A549 treated with AZD9567 at 1 μM for 4 hours (cell line): Measurements from ENCODE around the gene CRYBG3. TPM values are rescaled to one million over a fixed set of nuclear protein-coding genes. Genes with fewer than 3 reads are reported as not detected.

Experiments used
- total RNA-seq: library from RNA; stranded (reverse); fragments of 200-300 nt; extraction: Qiagen RNA extraction; gene quantifications from 5 replicates; pipeline ENCODE4 v1.2.3, GENCODE V29; 2022; ENCODE audit not compliant: insufficient read depth

CRYBG3 gene
- 6.0 to 9.5 TPM (median 6.6 TPM) in 5 replicates for total RNA-seq

GRCh38 chr3:97821774-97822358, at the start of gene CRYBG3:
Gene CRYBG3, plus strand, starts transcription at chr3:97822011. Its CDS starts 196 bp downstream, at chr3:97822207.

GRCh38 chr3:97971679-97972567, 150.1 kb downstream of the CRYBG3 start, which contains the start of gene RIOX2:
Gene RIOX2, minus strand, starts transcription at chr3:97972431. Its CDS starts 4,838 bp downstream, at chr3:97967593.

Other genes with a start within 250 kb of the CRYBG3 start
- 4.7 to 6.6 TPM (median 5.7 TPM) in 5 replicates for gene ARL6, start 57.3 kb upstream of the CRYBG3 start, total RNA-seq
- 29.9 to 38.4 TPM (median 31.2 TPM) in 5 replicates for gene RIOX2, start 150.4 kb downstream of the CRYBG3 start, total RNA-seq
- gene GABRR3, start 213.3 kb downstream of the CRYBG3 start, total RNA-seq: not detected in 5 replicates